Neuronal stem cell (in vitro differentiated cells): ENCODE measurements around the gene TMED10.

ENCODE experiments used
- DNase-seq: peaks from one replicate; pipeline ENCODE4 v3.0.0-alpha.2; 2013; ENCODE audit warnings: low spot score
- H2AFZ ChIP-seq: one replicate; pipeline ENCODE4 v1.6.1; 2013; ENCODE audit warnings: mild to moderate bottlenecking, low read length, inconsistent platforms
- H2AK5ac ChIP-seq: 2 replicates; pipeline ENCODE4 v1.6.1; 2013; ENCODE audit warnings: low read depth, mild to moderate bottlenecking, inconsistent platforms, low read length, moderate library complexity, mixed read lengths
- H2BK120ac ChIP-seq: 2 replicates; pipeline ENCODE4 v1.6.1; 2013; ENCODE audit warnings: low read depth, mild to moderate bottlenecking, inconsistent platforms, low read length, moderate library complexity, mixed read lengths
- H2BK12ac ChIP-seq: one replicate; pipeline ENCODE4 v1.6.1; 2013; ENCODE audit warnings: low read length, inconsistent platforms
- H2BK15ac ChIP-seq: 2 replicates; pipeline ENCODE4 v1.6.1; 2013; ENCODE audit warnings: mild to moderate bottlenecking, low read length, inconsistent platforms, mixed read lengths
- H2BK5ac ChIP-seq: one replicate; pipeline ENCODE4 v1.6.1; 2013; ENCODE audit warnings: inconsistent platforms, mild to moderate bottlenecking, low read length, moderate library complexity
- H3K14ac ChIP-seq: one replicate; pipeline ENCODE4 v1.6.1; 2013; ENCODE audit warnings: low read length, inconsistent platforms
- H3K18ac ChIP-seq: 2 replicates; pipeline ENCODE4 v1.6.1; 2013; ENCODE audit warnings: low read length, inconsistent platforms
- H3K23ac ChIP-seq: 2 replicates; pipeline ENCODE4 v1.6.1; 2013; ENCODE audit warnings: low read depth, mild to moderate bottlenecking, mixed read lengths, low read length, inconsistent platforms; ENCODE audit not compliant: poor library complexity
- H3K27ac ChIP-seq: replicated peaks from 3 replicates; pipeline ENCODE4 v1.5.1; 2013; ENCODE audit warnings: low read length, inconsistent platforms
- H3K27me3 ChIP-seq, 3 experiments: 2 replicates each; pipeline ENCODE4 v1.6.1; 2013; ENCODE audit warnings: low read length in 3 of 3, mild to moderate bottlenecking in 2 of 3, inconsistent platforms in 1 of 3, low read depth in 1 of 3, mixed read lengths in 1 of 3, moderate library complexity in 1 of 3; ENCODE audit not compliant: control insufficient read depth in 3 of 3, insufficient read depth in 3 of 3
- H3K36me3 ChIP-seq, 2 donors: replicated peaks in 1 of 2; 2 replicates each; pipeline ENCODE4 v1.6.1; 2013; ENCODE audit warnings: low read length in 2 of 2; ENCODE audit not compliant: control insufficient read depth in 2 of 2, insufficient read depth in 2 of 2
- H3K4ac ChIP-seq: 2 replicates; pipeline ENCODE4 v1.6.1; 2013; ENCODE audit warnings: inconsistent platforms, mild to moderate bottlenecking, low read length, moderate library complexity
- H3K4me1 ChIP-seq, 2 donors: 1 replicate in 1 of 2; 2 replicates in 1 of 2; pipeline ENCODE4 v1.6.1; 2013; ENCODE audit warnings: low read length in 2 of 2, low read depth in 1 of 2; ENCODE audit not compliant: control insufficient read depth in 2 of 2, insufficient read depth in 1 of 2
- H3K4me2 ChIP-seq: one replicate; pipeline ENCODE4 v1.6.1; 2013; ENCODE audit warnings: mild to moderate bottlenecking, low read length, inconsistent platforms; ENCODE audit not compliant: insufficient read depth, poor library complexity, severe bottlenecking
- H3K4me3 ChIP-seq, 2 donors: 2 replicates each; pipeline ENCODE4 v1.5.1; 2013; ENCODE audit warnings: low read length in 2 of 2, mild to moderate bottlenecking in 2 of 2, inconsistent platforms in 1 of 2, moderate library complexity in 1 of 2
- H3K79me1 ChIP-seq: one replicate; pipeline ENCODE4 v1.6.1; 2013; ENCODE audit warnings: low read depth, mild to moderate bottlenecking, inconsistent platforms, low read length, moderate library complexity
- H3K9ac ChIP-seq: one replicate; pipeline ENCODE4 v1.6.1; 2013; ENCODE audit warnings: mild to moderate bottlenecking, low read depth, low read length, inconsistent platforms; ENCODE audit not compliant: poor library complexity
- H3K9me3 ChIP-seq, 2 donors: replicated peaks in 1 of 2; 2 replicates each; pipeline versions ENCODE3 to v1.6.1; 2013; ENCODE audit warnings: low read length in 2 of 2, mild to moderate bottlenecking in 2 of 2, inconsistent platforms in 1 of 2, low read depth in 1 of 2, mixed read lengths in 1 of 2, moderate library complexity in 1 of 2; ENCODE audit not compliant: control insufficient read depth in 2 of 2, insufficient read depth in 1 of 2
- H4K8ac ChIP-seq: one replicate; pipeline ENCODE4 v1.6.1; 2013; ENCODE audit warnings: low read depth, mild to moderate bottlenecking, inconsistent platforms, low read length, moderate library complexity
- H4K91ac ChIP-seq: one replicate; pipeline ENCODE4 v1.6.1; 2013; ENCODE audit warnings: low read length, low read depth, mild to moderate bottlenecking, inconsistent platforms; ENCODE audit not compliant: poor library complexity
- WGBS, 2 donors: extraction: QIAGEN DNeasy Blood & Tissue Kit; methylation state at CpG; one replicate each; pipeline ENCODE4 v1.1.7; 2013; ENCODE audit warnings: missing lambda C conversion rate in 2 of 2, mixed read lengths in 1 of 2; ENCODE audit not compliant: insufficient read length in 2 of 2, insufficient replicate concordance in 1 of 2; ENCODE audit errors: extremely low coverage in 2 of 2; 5-methylcytosine and 5-hydroxymethylcytosine counted together

The TMED10 gene

GRCh38 chr14:75170772-75171171 lies 5.6 kb downstream of the TMED10 start:
- Histone ChIP-seq H3K4ac (no peak overlapping the region), H3K23ac (no peak overlapping the region), H3K9me3 (no peaks in the 10 kb centered on the region), H2AFZ (no peak overlapping the region), H2BK15ac (no peak overlapping the region), H3K36me3 (peaks cover 0 to 5% of the 10 kb centered on the region in 2 donors), H3K27me3 (no peaks in the 10 kb centered on the region), H3K9ac (no peak overlapping the region), H3K4me1 (peaks cover 0 to 1% of the 10 kb centered on the region in 2 donors), H3K14ac (no peak overlapping the region), H4K91ac (no peak overlapping the region), H2BK12ac (no peak overlapping the region), H2BK120ac (no peak overlapping the region), H2AK5ac (no peak overlapping the region), H3K79me1 (no peaks in the 10 kb centered on the region), H3K18ac (no peak overlapping the region), H2BK5ac (no peak overlapping the region), H3K27ac (no peak overlapping the region), H3K4me2 (no peak overlapping the region), H4K8ac (no peak overlapping the region), H3K4me3 (no peak overlapping the region)
- no peak for DNase-seq
- WGBS, 2 donors: no CpG with 5 or more reads among the region's 4 CpGs

DNA sequence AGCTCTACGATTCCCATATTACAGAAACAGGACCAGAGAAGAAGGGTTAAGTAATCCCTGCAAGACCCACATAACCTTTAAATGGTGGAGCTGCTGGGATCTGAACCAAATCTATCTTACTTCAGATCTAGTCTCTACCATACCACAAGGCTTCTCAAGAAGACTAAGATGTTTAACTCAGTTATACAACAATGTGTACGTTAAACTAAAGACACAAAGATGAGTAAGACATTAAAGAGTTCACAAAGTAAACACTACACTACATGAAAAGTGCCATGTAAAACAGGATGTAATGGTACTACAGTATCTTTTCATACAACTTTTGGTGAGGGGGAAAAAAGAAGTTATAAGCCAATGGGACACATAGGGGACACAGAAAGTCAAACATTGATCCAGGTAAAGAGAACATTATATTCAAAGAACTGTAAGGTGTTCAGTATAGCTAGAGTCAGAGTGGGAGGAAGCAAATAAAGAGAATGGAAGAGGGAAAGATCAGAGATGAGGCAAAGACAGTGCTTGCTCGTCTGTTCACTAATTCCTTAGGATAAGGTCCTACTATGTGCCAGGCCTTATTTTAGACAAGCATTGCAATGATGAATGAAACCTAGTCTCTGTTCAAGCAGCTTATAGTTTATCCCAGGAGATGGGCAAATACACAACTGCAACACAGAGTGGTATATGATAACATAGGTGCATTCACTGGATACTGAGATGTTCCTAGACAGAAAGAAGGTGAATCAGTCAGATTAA lies 7.7 kb downstream of the TMED10 start:
- H2BK15ac ChIP-seq: no peak overlapping the region
- DNase-seq: no peak
- no peak overlapping the region for H4K8ac ChIP-seq
- no peak overlapping the region for H2BK120ac ChIP-seq
- H3K36me3 ChIP-seq: peaks cover 0 to 5% of the 10 kb centered on the region in 2 donors
- H2AK5ac ChIP-seq: no peak overlapping the region
- H2BK12ac ChIP-seq: no peak overlapping the region
- H3K18ac ChIP-seq: no peak overlapping the region
- H3K14ac ChIP-seq: no peak overlapping the region
- no peaks in the 10 kb centered on the region for H3K9me3 ChIP-seq
- H2BK5ac ChIP-seq: no peak overlapping the region
- H2AFZ ChIP-seq: no peak overlapping the region
- no peak overlapping the region for H3K23ac ChIP-seq
- H3K9ac ChIP-seq: no peak overlapping the region
- no peak overlapping the region for H3K27ac ChIP-seq
- H3K79me1 ChIP-seq: no peaks in the 10 kb centered on the region
- H3K27me3 ChIP-seq: no peaks in the 10 kb centered on the region
- H3K4me3 ChIP-seq: no peak overlapping the region
- H3K4ac ChIP-seq: no peak overlapping the region
- H3K4me2 ChIP-seq: no peak overlapping the region
- WGBS, 2 donors: no CpG with 5 or more reads among the region's 3 CpGs
- H3K4me1 ChIP-seq: peaks cover 0 to 1% of the 10 kb centered on the region in 2 donors
- no peak overlapping the region for H4K91ac ChIP-seq

DNA sequence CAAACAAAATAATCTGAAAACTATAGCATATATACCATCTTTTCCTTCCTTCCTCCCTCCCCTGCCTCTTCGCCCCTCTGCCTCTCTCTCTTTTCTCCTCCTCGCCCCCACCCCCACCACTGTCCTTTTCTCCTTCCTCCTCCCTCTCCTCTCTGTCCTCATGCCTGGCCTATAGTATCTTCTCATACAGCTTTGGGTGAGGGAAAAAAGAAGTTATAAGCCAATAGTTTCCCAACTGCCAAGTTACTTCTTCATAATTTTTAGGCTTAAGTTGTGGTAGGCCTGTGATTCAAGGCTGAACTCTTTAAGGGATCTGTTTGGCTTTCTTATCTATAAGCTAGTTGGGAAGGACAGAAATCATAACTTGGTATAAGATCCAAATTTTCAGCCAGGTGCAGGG lies 9.1 kb downstream of the TMED10 start:
- Histone ChIP-seq H3K27ac (no peak overlapping the region), H2BK5ac (no peak overlapping the region), H3K36me3 (peaks cover 0 to 11% of the 10 kb centered on the region in 2 donors), H4K8ac (no peak overlapping the region), H3K79me1 (no peaks in the 10 kb centered on the region), H3K4me1 (peaks cover 0 to 1% of the 10 kb centered on the region in 2 donors), H3K4me3 (no peak overlapping the region), H2AK5ac (no peak overlapping the region), H2AFZ (no peak overlapping the region), H3K14ac (no peak overlapping the region), H3K27me3 (no peaks in the 10 kb centered on the region), H3K23ac (no peak overlapping the region), H2BK120ac (no peak overlapping the region), H2BK12ac (no peak overlapping the region), H3K18ac (no peak overlapping the region), H3K9ac (no peak overlapping the region), H3K9me3 (no peaks in the 10 kb centered on the region), H3K4ac (no peak overlapping the region), H2BK15ac (no peak overlapping the region), H4K91ac (no peak overlapping the region), H3K4me2 (no peak overlapping the region)
- WGBS, 2 donors: no CpG with 5 or more reads among the region's 2 CpGs
- no peak for DNase-seq

GRCh38 chr14:75165586-75166391 lies 10.6 kb downstream of the TMED10 start:
- H3K4me3 ChIP-seq: no peak overlapping the region
- no peak overlapping the region for H2BK15ac ChIP-seq
- H2BK5ac ChIP-seq: no peak overlapping the region
- peaks cover 2 to 6% of the 10 kb centered on the region in 2 donors for H3K36me3 ChIP-seq
- H3K18ac ChIP-seq: no peak overlapping the region
- no peak overlapping the region for H3K27ac ChIP-seq
- no peak overlapping the region for H3K23ac ChIP-seq
- H4K91ac ChIP-seq: no peak overlapping the region
- no peaks in the 10 kb centered on the region for H3K4me1 ChIP-seq
- DNase-seq: no peak
- no CpG with 5 or more reads among the region's 8 CpGs for WGBS, 2 donors
- H2BK120ac ChIP-seq: no peak overlapping the region
- peaks cover 3% of the 10 kb centered on the region for H3K79me1 ChIP-seq
- no peak overlapping the region for H4K8ac ChIP-seq
- no peak overlapping the region for H2AK5ac ChIP-seq
- no peak overlapping the region for H3K4me2 ChIP-seq
- no peak overlapping the region for H2AFZ ChIP-seq
- no peaks in the 10 kb centered on the region for H3K9me3 ChIP-seq
- H3K9ac ChIP-seq: no peak overlapping the region
- H3K4ac ChIP-seq: no peak overlapping the region
- no peaks in the 10 kb centered on the region for H3K27me3 ChIP-seq
- no peak overlapping the region for H2BK12ac ChIP-seq
- no peak overlapping the region for H3K14ac ChIP-seq
